Activated CD4-positive, alpha-beta T cell treated with anti-CD3 and anti-CD28 coated beads, Interleukin-2, amount 10 ng/mL, durations not matched to agents 7 days and 5 days (primary cell): ENCODE measurements around the gene TAS2R4. TPM values are rescaled to one million over a fixed set of nuclear protein-coding genes. Genes with fewer than 3 reads are reported as not detected.
"Not testable (repeated sequence)": the region's sequence is repeated elsewhere in the genome, so short reads cannot be mapped to it uniquely, and the experiment has no call there.

Experiments used
- CTCF ChIA-PET: fragments of 350-600 bp; sonication (Branson Sonifier 250); formaldehyde crosslinking; loops from one replicate; lab custom pipeline; 2021; ENCODE audit warnings: antibody characterized with exemption; lab: Charles Lee
- POLR2A ChIA-PET: fragments of 350-600 bp; sonication (Branson Sonifier 250); formaldehyde crosslinking; loops from one replicate; lab custom pipeline; 2021; ENCODE audit warnings: antibody characterized with exemption; lab: Charles Lee
- DNase-seq: peaks from one replicate; pipeline ENCODE4 v3.0.0-alpha.2; 2020
- H3K27ac Mint-ChIP-seq: one replicate; pipeline ENCODE4 v1.8.0; 2021; ENCODE audit warnings: mild to moderate bottlenecking, moderate library complexity, mixed read lengths
- H3K27me3 Mint-ChIP-seq: one replicate; pipeline ENCODE4 v1.8.0; 2021; ENCODE audit warnings: mixed read lengths
- H3K36me3 Mint-ChIP-seq: one replicate; pipeline ENCODE4 v1.8.0; 2021; ENCODE audit warnings: low read depth, mixed read lengths
- H3K4me1 Mint-ChIP-seq: one replicate; pipeline ENCODE4 v1.8.0; 2021; ENCODE audit warnings: mixed read lengths
- H3K4me3 Mint-ChIP-seq: one replicate; pipeline ENCODE4 v1.8.0; 2021; ENCODE audit warnings: mild to moderate bottlenecking, moderate library complexity, mixed read lengths
- H3K9me3 Mint-ChIP-seq: one replicate; pipeline ENCODE4 v1.8.0; 2021; ENCODE audit warnings: mixed read lengths
- total RNA-seq, 2 experiments: library from RNA; stranded (reverse); gene quantifications; one replicate each; pipeline ENCODE4 v1.2.3, GENCODE V29; 2021

TAS2R4 gene
- total RNA-seq, 2 experiments from 2014 or later = 1.1 to 1.3 TPM

GRCh38 chr7:141754939-141755338, 21.5 kb upstream of the TAS2R4 start:
- no peak overlapping the region for H3K4me3 Mint-ChIP-seq
- CTCF ChIA-PET = interaction anchor here (1.3 kb wide), 1 partner anchor 17 kb away, joined by 4 read pairs; the partner anchor contains the start of gene SSBP1
- peak; percentile 28 for DNase-seq
- H3K36me3 Mint-ChIP-seq = peaks cover 77% of the 10 kb centered on the region
- POLR2A ChIA-PET = no interaction called here
- no peak overlapping the region for H3K27ac Mint-ChIP-seq
- H3K4me1 Mint-ChIP-seq = no peaks in the 10 kb centered on the region
- no peaks in the 10 kb centered on the region for H3K27me3 Mint-ChIP-seq
- H3K9me3 Mint-ChIP-seq = peaks cover 25% of the 10 kb centered on the region

GRCh38 chr7:141763797-141764196, 12.7 kb upstream of the TAS2R4 start, which contains the start of gene TAS2R3:
Gene TAS2R3, plus strand, starts transcription at chr7:141764097. Its CDS starts 62 bp downstream, at chr7:141764159.
- ChIA-PET CTCF (interaction anchor here (1.4 kb wide), 1 partner anchor 26 kb away, joined by 6 read pairs; the partner anchor contains the start of gene SSBP1), POLR2A (no interaction called here)
- no peak for DNase-seq
- Mint-ChIP-seq H3K36me3 (peaks cover 36% of the 10 kb centered on the region), H3K4me1 (no peaks in the 10 kb centered on the region), H3K4me3 (no peak within 1 kb of the TSS), H3K9me3 (no peaks in the 10 kb centered on the region), H3K27me3 (no peaks in the 10 kb centered on the region), H3K27ac (no peak within 1 kb of the TSS)

DNA sequence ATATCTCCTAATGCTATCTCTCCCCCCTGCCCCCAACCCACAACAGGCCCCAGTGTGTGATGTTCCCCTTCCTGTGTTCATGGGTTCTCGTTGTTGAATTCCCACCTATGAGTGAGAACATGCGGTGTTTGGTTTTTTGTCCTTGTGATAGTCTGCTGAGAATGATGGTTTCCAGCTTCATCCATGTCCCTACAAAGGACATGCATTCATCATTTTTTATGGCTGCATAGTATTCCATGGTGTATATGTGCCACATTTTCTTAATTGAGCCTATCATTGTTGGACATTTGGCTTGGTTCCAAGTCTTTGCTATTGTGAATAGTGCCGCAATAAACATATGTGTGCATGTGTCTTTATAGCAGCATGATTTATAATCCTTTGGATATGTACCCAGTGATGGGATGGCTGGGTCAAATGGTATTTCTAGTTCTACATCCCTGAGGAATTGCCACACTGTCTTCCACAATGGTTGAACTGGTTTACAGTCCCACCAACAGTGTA, 6.3 kb upstream of the TAS2R4 start:
- H3K9me3 Mint-ChIP-seq, H3K4me3 Mint-ChIP-seq, H3K27me3 Mint-ChIP-seq, POLR2A ChIA-PET, H3K4me1 Mint-ChIP-seq, H3K27ac Mint-ChIP-seq, DNase-seq: not testable (repeated sequence)
- CTCF ChIA-PET = interaction anchor here (1.4 kb wide), 1 partner anchor 32 kb away, joined by 4 read pairs; the partner anchor contains the start of gene SSBP1
- peaks cover 28% of the 10 kb centered on the region for H3K36me3 Mint-ChIP-seq

- Mint-ChIP-seq H3K9me3 (no peaks in the 10 kb centered on the region), H3K27me3 (no peaks in the 10 kb centered on the region)
These were observed 9.5 kb downstream of the TAS2R4 start for GRCh38 chr7:141785706-141786552.

GRCh38 chr7:141788296-141788695, 11.8 kb downstream of the TAS2R4 start:
- H3K4me1 Mint-ChIP-seq = no peaks in the 10 kb centered on the region
- POLR2A ChIA-PET = no interaction called here
- H3K36me3 Mint-ChIP-seq = no peaks in the 10 kb centered on the region
- no peaks in the 10 kb centered on the region for H3K9me3 Mint-ChIP-seq
- no peaks in the 10 kb centered on the region for H3K27me3 Mint-ChIP-seq
- H3K27ac Mint-ChIP-seq = no peak overlapping the region
- H3K4me3 Mint-ChIP-seq = no peak overlapping the region
- CTCF ChIA-PET = interaction anchor here (1.3 kb wide), 1 partner anchor 11 kb away, joined by 3 read pairs; the partner anchor contains the start of gene TAS2R4
- DNase-seq = no peak

More at GRCh38 chr7:141785706-141786552, 9.5 kb downstream of the TAS2R4 start:
- Mint-ChIP-seq H3K4me3 (no peak overlapping the region), H3K4me1 (no peaks in the 10 kb centered on the region), H3K27ac (no peak overlapping the region), H3K36me3 (no peaks in the 10 kb centered on the region)
- ChIA-PET POLR2A (no interaction called here), CTCF (interaction anchor here (0.6 to 1.3 kb wide), 3 partner anchors 9 to 271 kb away, joined by 3 to 4 read pairs (median 3); partner anchors contain the start of gene TAS2R4)
- DNase-seq = peak; percentile 43

GRCh38 chr7:141789917-141790316, 13.4 kb downstream of the TAS2R4 start, which contains the start of gene TAS2R5:
Gene TAS2R5, plus strand, starts transcription at chr7:141790217. Its CDS starts 145 bp downstream, at chr7:141790362.
- Mint-ChIP-seq H3K27me3 (no peaks in the 10 kb centered on the region), H3K4me1 (no peaks in the 10 kb centered on the region), H3K27ac (no peak within 1 kb of the TSS), H3K9me3 (no peaks in the 10 kb centered on the region), H3K4me3 (no peak within 1 kb of the TSS), H3K36me3 (no peaks in the 10 kb centered on the region)
- POLR2A ChIA-PET = no interaction called here
- no peak for DNase-seq
- CTCF ChIA-PET = no interaction called here

DNA sequence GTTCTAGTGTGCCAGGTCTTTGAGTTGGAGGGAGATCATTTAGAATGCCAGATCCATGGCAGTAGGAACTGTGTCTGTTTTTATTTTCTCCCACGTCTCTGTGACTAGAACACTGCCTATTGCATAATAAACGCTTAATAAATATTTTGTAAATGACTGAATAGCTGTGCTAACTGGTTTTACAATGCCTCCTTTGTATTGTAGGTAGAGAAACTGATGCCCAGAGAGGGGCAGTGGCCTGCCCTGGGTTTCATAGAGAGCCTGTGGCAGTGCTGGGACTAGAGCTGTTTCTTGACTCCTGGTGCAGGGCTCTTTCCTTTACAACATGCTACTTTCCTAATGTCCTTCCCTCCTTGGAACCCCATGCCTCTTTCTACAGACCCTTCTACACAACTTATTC, 16.1 kb downstream of the TAS2R4 start:
- no peak for DNase-seq
- no peak overlapping the region for H3K27ac Mint-ChIP-seq
- peaks cover 2% of the 10 kb centered on the region for H3K36me3 Mint-ChIP-seq
- no peaks in the 10 kb centered on the region for H3K4me1 Mint-ChIP-seq
- POLR2A ChIA-PET = no interaction called here
- H3K4me3 Mint-ChIP-seq = no peak overlapping the region
- no peaks in the 10 kb centered on the region for H3K9me3 Mint-ChIP-seq
- CTCF ChIA-PET = no interaction called here
- H3K27me3 Mint-ChIP-seq = no peaks in the 10 kb centered on the region

DNA sequence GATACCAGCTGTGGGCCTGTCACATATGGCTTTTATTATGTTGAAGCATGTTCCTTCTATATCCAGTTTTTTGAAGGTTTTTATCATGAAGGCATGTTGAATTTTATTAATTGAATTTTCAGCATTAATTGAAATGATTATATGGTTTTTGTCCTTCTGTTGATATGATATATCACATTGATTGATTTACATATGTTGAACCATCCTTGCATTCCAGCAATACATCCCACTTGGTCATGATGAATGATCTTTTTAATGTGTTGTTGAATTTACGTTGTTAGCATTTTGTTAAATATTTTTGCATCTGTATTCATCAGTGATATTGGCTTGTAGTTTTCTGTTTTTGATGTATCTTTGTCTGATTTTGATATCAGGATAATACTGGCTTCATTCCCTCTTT, 43.6 kb downstream of the TAS2R4 start:
- H3K27ac Mint-ChIP-seq = no peak overlapping the region
- no peak for DNase-seq
- no peaks in the 10 kb centered on the region for H3K36me3 Mint-ChIP-seq
- no peak overlapping the region for H3K4me3 Mint-ChIP-seq
- H3K27me3 Mint-ChIP-seq = peaks cover 1% of the 10 kb centered on the region
- CTCF ChIA-PET = no interaction called here
- H3K9me3 Mint-ChIP-seq = peaks cover 37% of the 10 kb centered on the region
- H3K4me1 Mint-ChIP-seq = no peaks in the 10 kb centered on the region
- POLR2A ChIA-PET = no interaction called here

GRCh38 chr7:141822432-141822831, 46.0 kb downstream of the TAS2R4 start:
- H3K36me3 Mint-ChIP-seq, DNase-seq, H3K4me3 Mint-ChIP-seq, H3K4me1 Mint-ChIP-seq, CTCF ChIA-PET, POLR2A ChIA-PET, H3K27me3 Mint-ChIP-seq, H3K27ac Mint-ChIP-seq: not testable (repeated sequence)
- peaks cover 31% of the 10 kb centered on the region for H3K9me3 Mint-ChIP-seq

Other genes starting within 250 kb of the TAS2R4 start
- 10 to 100 TPM; 40.7 to 42.5 TPM for gene AGK, start 225.3 kb upstream of the TAS2R4 start, total RNA-seq
- 10 to 100 TPM; 24.0 to 28.9 TPM for gene DENND11, start 74.5 kb upstream of the TAS2R4 start, total RNA-seq
- not detected for gene WEE2, start 68.3 kb upstream of the TAS2R4 start, total RNA-seq
- 100 to 1,000 TPM; 109 to 127 TPM for gene SSBP1, start 38.3 kb upstream of the TAS2R4 start, total RNA-seq
- gene TAS2R3, start 12.6 kb upstream of the TAS2R4 start, total RNA-seq = 1 to 10 TPM; 1.4 to 1.8 TPM
- gene TAS2R5, start 13.5 kb downstream of the TAS2R4 start, total RNA-seq = 1 to 10 TPM; 1.2 to 1.3 TPM
- not detected for gene PRSS37, start 64.8 kb downstream of the TAS2R4 start, total RNA-seq
- not detected for gene OR9A4, start 139.7 kb downstream of the TAS2R4 start, total RNA-seq
- not detected for gene CLEC5A, start 170.3 kb downstream of the TAS2R4 start, total RNA-seq
- gene TAS2R38, start 197.1 kb downstream of the TAS2R4 start, total RNA-seq = not detected
- not detected for gene MGAM, start 219.2 kb downstream of the TAS2R4 start, total RNA-seq